ENCODE results near the gene CXCL3.

DNA sequence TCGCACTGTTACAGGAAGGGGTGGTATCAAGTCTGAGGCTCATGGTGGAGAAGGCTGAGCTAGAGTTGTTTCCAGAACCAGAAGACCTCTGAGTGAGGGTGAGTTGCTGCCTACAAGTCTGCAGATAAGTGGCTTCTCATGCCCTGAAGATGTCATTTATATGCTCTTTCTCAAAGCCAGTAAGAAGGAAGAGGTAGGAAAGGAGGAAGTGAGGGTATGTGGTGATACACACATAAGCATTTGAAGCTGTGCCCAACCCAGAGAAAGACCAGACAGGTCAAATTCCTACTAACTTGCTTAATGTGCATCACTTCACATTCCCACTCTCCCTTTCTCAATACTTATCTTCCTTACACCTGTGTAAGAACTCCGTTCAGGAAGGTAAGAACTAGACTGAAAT, 50.4 kb downstream of the CXCL3 start, which contains the start of gene PPBP:
- TF ChIP-seq, protein P1, sequence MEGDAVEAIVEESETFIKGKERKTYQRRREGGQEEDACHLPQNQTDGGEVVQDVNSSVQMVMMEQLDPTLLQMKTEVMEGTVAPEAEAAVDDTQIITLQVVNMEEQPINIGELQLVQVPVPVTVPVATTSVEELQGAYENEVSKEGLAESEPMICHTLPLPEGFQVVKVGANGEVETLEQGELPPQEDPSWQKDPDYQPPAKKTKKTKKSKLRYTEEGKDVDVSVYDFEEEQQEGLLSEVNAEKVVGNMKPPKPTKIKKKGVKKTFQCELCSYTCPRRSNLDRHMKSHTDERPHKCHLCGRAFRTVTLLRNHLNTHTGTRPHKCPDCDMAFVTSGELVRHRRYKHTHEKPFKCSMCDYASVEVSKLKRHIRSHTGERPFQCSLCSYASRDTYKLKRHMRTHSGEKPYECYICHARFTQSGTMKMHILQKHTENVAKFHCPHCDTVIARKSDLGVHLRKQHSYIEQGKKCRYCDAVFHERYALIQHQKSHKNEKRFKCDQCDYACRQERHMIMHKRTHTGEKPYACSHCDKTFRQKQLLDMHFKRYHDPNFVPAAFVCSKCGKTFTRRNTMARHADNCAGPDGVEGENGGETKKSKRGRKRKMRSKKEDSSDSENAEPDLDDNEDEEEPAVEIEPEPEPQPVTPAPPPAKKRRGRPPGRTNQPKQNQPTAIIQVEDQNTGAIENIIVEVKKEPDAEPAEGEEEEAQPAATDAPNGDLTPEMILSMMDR (IDR thresholded peaks at IDR 0.05 in 2 of 3, conservative IDR thresholded peaks at IDR 0.05 in 1 of 3; ENCODE audit: borderline replicate concordance in 1 of 3, insufficient read depth in 1 of 3, low read depth in 2 of 3, low read length in 2 of 3) = no peak
- TF ChIP-seq POLR2A (IDR thresholded peaks at IDR 0.05; ENCODE audit: borderline replicate concordance, extremely low read depth, insufficient read depth, insufficient read length) (no peak), YY1 (IDR thresholded peaks at IDR 0.05; ENCODE audit: extremely low read depth, insufficient replicate concordance, low read depth, low read length) (no peak), CEBPB (IDR thresholded peaks at IDR 0.05; ENCODE audit: low read depth) (no peak), ZNF274 (IDR thresholded peaks at IDR 0.05; ENCODE audit: low read depth, low read length) (no peak), RAD21 (IDR thresholded peaks at IDR 0.05; ENCODE audit: low read depth) (no peak)
- TF ChIP-seq, protein P2, sequence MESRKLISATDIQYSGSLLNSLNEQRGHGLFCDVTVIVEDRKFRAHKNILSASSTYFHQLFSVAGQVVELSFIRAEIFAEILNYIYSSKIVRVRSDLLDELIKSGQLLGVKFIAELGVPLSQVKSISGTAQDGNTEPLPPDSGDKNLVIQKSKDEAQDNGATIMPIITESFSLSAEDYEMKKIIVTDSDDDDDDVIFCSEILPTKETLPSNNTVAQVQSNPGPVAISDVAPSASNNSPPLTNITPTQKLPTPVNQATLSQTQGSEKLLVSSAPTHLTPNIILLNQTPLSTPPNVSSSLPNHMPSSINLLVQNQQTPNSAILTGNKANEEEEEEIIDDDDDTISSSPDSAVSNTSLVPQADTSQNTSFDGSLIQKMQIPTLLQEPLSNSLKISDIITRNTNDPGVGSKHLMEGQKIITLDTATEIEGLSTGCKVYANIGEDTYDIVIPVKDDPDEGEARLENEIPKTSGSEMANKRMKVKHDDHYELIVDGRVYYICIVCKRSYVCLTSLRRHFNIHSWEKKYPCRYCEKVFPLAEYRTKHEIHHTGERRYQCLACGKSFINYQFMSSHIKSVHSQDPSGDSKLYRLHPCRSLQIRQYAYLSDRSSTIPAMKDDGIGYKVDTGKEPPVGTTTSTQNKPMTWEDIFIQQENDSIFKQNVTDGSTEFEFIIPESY (IDR thresholded peaks at IDR 0.05; ENCODE audit: extremely low read depth, insufficient replicate concordance, low read length) = no peak
- TF ChIP-seq, protein P3, sequence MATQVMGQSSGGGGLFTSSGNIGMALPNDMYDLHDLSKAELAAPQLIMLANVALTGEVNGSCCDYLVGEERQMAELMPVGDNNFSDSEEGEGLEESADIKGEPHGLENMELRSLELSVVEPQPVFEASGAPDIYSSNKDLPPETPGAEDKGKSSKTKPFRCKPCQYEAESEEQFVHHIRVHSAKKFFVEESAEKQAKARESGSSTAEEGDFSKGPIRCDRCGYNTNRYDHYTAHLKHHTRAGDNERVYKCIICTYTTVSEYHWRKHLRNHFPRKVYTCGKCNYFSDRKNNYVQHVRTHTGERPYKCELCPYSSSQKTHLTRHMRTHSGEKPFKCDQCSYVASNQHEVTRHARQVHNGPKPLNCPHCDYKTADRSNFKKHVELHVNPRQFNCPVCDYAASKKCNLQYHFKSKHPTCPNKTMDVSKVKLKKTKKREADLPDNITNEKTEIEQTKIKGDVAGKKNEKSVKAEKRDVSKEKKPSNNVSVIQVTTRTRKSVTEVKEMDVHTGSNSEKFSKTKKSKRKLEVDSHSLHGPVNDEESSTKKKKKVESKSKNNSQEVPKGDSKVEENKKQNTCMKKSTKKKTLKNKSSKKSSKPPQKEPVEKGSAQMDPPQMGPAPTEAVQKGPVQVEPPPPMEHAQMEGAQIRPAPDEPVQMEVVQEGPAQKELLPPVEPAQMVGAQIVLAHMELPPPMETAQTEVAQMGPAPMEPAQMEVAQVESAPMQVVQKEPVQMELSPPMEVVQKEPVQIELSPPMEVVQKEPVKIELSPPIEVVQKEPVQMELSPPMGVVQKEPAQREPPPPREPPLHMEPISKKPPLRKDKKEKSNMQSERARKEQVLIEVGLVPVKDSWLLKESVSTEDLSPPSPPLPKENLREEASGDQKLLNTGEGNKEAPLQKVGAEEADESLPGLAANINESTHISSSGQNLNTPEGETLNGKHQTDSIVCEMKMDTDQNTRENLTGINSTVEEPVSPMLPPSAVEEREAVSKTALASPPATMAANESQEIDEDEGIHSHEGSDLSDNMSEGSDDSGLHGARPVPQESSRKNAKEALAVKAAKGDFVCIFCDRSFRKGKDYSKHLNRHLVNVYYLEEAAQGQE (IDR thresholded peaks at IDR 0.05; ENCODE audit: low read depth) = no peak

Data from HCT116 (cell line).